ENCODE measurements around the gene BORCS6. TPM values are rescaled to one million over a fixed set of nuclear protein-coding genes. Genes with fewer than 3 reads are reported as not detected.

BORCS6 gene
- total and polyA plus RNA-seq, 10 donors: 9.5 to 16.5 (median 12.3) TPM

DNA sequence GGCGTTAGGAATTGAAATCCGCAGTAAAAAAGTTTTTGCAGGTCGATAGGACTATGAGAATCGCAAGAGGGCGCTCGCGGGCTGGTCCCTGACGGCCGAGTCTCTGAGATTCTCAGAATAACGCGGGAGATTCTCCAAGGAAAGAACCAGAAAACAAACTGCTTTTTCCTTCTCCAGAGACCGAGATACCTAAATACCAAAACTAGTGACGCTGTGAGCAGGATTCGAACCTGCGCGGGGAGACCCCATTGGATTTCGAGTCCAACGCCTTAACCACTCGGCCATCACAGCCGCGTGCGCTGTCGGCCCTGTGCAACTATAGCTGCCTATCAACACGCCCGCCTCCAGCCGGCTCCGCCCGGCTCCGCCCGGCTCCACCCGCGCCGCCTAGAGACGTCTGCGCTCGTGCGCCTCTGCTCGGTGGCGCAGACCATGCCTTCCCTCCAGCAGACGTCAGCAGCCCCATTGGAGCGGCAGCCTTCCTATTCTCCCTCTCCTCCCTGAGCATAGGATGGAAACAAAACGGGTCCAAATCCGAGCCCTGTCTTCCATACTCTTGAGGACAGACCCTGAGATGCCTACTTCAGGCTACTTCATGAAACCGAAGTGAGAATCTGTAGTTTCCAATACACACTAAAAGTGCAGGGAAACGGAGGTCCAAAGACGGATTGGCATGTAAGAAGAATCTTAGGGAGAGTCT, 51.2 kb downstream of the BORCS6 start:
- H3K36me3 ChIP-seq: peaks cover 0 to 47% (median 44%) of the 10 kb centered on the region in 6 donors
- H3K27ac ChIP-seq: peak overlapping the region; percentile 71 to 94 (median 88)
- no peaks in the 10 kb centered on the region for H3K27me3 ChIP-seq (replicated peaks in 1 of 7)
- TF ChIP-seq, protein P1, sequence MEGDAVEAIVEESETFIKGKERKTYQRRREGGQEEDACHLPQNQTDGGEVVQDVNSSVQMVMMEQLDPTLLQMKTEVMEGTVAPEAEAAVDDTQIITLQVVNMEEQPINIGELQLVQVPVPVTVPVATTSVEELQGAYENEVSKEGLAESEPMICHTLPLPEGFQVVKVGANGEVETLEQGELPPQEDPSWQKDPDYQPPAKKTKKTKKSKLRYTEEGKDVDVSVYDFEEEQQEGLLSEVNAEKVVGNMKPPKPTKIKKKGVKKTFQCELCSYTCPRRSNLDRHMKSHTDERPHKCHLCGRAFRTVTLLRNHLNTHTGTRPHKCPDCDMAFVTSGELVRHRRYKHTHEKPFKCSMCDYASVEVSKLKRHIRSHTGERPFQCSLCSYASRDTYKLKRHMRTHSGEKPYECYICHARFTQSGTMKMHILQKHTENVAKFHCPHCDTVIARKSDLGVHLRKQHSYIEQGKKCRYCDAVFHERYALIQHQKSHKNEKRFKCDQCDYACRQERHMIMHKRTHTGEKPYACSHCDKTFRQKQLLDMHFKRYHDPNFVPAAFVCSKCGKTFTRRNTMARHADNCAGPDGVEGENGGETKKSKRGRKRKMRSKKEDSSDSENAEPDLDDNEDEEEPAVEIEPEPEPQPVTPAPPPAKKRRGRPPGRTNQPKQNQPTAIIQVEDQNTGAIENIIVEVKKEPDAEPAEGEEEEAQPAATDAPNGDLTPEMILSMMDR (IDR thresholded peaks at IDR 0.05 in 8 of 11, conservative IDR thresholded peaks at IDR 0.05 in 3 of 11): peak; percentile 68 to 92 (median 87)
- TF ChIP-seq POLR2AphosphoS5 (IDR thresholded peaks at IDR 0.05) (peak; percentile 90 to 93 (median 92)), POLR2A (IDR thresholded peaks at IDR 0.05) (no peak)
- peaks cover 14 to 57% (median 27%) of the 10 kb centered on the region in 6 donors for H3K4me1 ChIP-seq
- 0 to 1% (median 0%) methylated on average over 44 to 46 of the region's 46 CpGs for WGBS, 5 donors
- DNase-seq: peak; percentile 97
- H3K9me3 ChIP-seq: no peaks in the 10 kb centered on the region
- intact Hi-C loops (cut with DNase I; ENCODE audit: low total_unique reads): no loop called here
- peak overlapping the region in 7 of 8 donors; percentile 16 to 63 (median 35) for H3K4me3 ChIP-seq

DNA sequence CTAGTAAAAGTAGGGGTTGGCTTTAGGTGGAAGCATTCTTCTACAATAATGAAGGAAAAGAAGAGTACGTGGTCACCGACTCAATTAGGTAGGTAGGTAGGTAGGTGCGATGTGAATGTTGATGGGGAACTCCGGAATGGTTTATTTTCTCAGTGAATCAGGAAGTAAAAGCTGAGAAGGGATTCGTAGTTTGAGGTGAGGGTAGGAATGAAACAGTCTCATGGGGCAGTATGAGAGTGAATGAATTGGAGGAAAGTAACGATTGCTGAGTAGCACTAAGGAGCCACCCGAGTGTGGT, 51.7 kb downstream of the BORCS6 start:
- TF ChIP-seq, protein P1 (IDR thresholded peaks at IDR 0.05 in 8 of 11, conservative IDR thresholded peaks at IDR 0.05 in 3 of 11): no peak
- TF ChIP-seq POLR2A (IDR thresholded peaks at IDR 0.05) (no peak), POLR2AphosphoS5 (IDR thresholded peaks at IDR 0.05) (no peak)
- H3K9me3 ChIP-seq: no peaks in the 10 kb centered on the region
- intact Hi-C loops (cut with DNase I; ENCODE audit: low total_unique reads): no loop called here
- no peaks in the 10 kb centered on the region for H3K27me3 ChIP-seq (replicated peaks in 1 of 7)
- H3K27ac ChIP-seq: peak overlapping the region; percentile 71 to 94 (median 88)
- peaks cover 14 to 57% (median 27%) of the 10 kb centered on the region in 6 donors for H3K4me1 ChIP-seq
- H3K36me3 ChIP-seq: peaks cover 0 to 42% (median 39%) of the 10 kb centered on the region in 6 donors
- WGBS, 5 donors: 0 to 2% (median 1%) methylated on average over 7 of the region's 7 CpGs
- DNase-seq: no peak
- peak overlapping the region in 6 of 8 donors; percentile 4 to 63 (median 39) for H3K4me3 ChIP-seq

Small RNA genes within 50 kb of the gene (microRNA-seq; reads per million reads assigned to microRNA genes)
- gene MIR4521 (2.2 to 20.1 (median 4.9) reads per million in 3 donors), gene MIR6883 (0 to 0.36 (median 0) reads per million in 3 donors)

Other genes starting within 250 kb of the BORCS6 start
- gene GUCY2D, start 187.6 kb downstream of the BORCS6 start, total RNA-seq: under 1 TPM in 2 of 7 donors, not detected in 5; 0.07 to 0.43 TPM
- under 1 TPM in 1 of 3 donors, not detected in 2; 0.03 TPM for gene GUCY2D, start 187.6 kb downstream of the BORCS6 start, polyA plus RNA-seq
- gene ALOX15B, start 151.1 kb downstream of the BORCS6 start, total RNA-seq: 1 to 10 TPM in 5 of 7 donors, under 1 TPM in 2; 0.13 to 6.2 (median 2.8) TPM
- 1 to 10 TPM; 1.0 to 7.8 (median 2.7) TPM for gene ALOX15B, start 151.1 kb downstream of the BORCS6 start, polyA plus RNA-seq
- gene ALOX12B, start 102.5 kb downstream of the BORCS6 start, total RNA-seq: 1 to 10 TPM in 2 of 7 donors, under 1 TPM in 1, not detected in 4; 0.47 to 1.3 (median 1.0) TPM
- gene ALOX12B, start 102.5 kb downstream of the BORCS6 start, polyA plus RNA-seq: under 1 TPM; 0.80 to 0.89 (median 0.83) TPM
- gene ALOXE3, start 71.7 kb downstream of the BORCS6 start, total RNA-seq: not detected
- under 1 TPM in 1 of 3 donors, not detected in 2; 0.03 TPM for gene ALOXE3, start 71.7 kb downstream of the BORCS6 start, polyA plus RNA-seq
- under 1 TPM in 2 of 7 donors, not detected in 5; 0.41 to 0.67 TPM for gene HES7, start 66.1 kb downstream of the BORCS6 start, total RNA-seq
- gene HES7, start 66.1 kb downstream of the BORCS6 start, polyA plus RNA-seq: under 1 TPM; 0.04 to 0.53 (median 0.32) TPM
- 100 to 1,000 TPM in 2 of 7 donors, 10 to 100 TPM in 5; 68.0 to 213 (median 73.5) TPM for gene PER1, start 37.8 kb downstream of the BORCS6 start, total RNA-seq
- 10 to 100 TPM; 12.6 to 83.0 (median 17.5) TPM for gene PER1, start 37.8 kb downstream of the BORCS6 start, polyA plus RNA-seq
- 10 to 100 TPM; 37.5 to 94.8 (median 65.7) TPM for gene VAMP2, start 27.2 kb downstream of the BORCS6 start, total RNA-seq
- gene VAMP2, start 27.2 kb downstream of the BORCS6 start, polyA plus RNA-seq: 10 to 100 TPM; 38.7 to 57.8 (median 38.8) TPM
- 10 to 100 TPM; 13.0 to 42.2 (median 22.4) TPM for gene TMEM107, start 13.8 kb downstream of the BORCS6 start, total RNA-seq
- 10 to 100 TPM in 2 of 3 donors, 1 to 10 TPM in 1; 8.1 to 14.0 (median 11.9) TPM for gene TMEM107, start 13.8 kb downstream of the BORCS6 start, polyA plus RNA-seq
- 10 to 100 TPM in 4 of 7 donors, 1 to 10 TPM in 3; 2.4 to 21.0 (median 10.6) TPM for gene AURKB, start 20.4 kb upstream of the BORCS6 start, total RNA-seq
- 10 to 100 TPM in 2 of 3 donors, 1 to 10 TPM in 1; 6.2 to 30.9 (median 10.5) TPM for gene AURKB, start 20.4 kb upstream of the BORCS6 start, polyA plus RNA-seq
- gene CTC1, start 57.9 kb upstream of the BORCS6 start, total RNA-seq: 100 to 1,000 TPM in 3 of 7 donors, 10 to 100 TPM in 4; 53.9 to 131 (median 91.3) TPM
- 10 to 100 TPM; 16.6 to 47.4 (median 22.6) TPM for gene CTC1, start 57.9 kb upstream of the BORCS6 start, polyA plus RNA-seq
- gene PFAS, start 59.1 kb upstream of the BORCS6 start, total RNA-seq: 10 to 100 TPM; 14.0 to 70.3 (median 30.8) TPM
- 10 to 100 TPM; 12.6 to 22.8 (median 14.1) TPM for gene PFAS, start 59.1 kb upstream of the BORCS6 start, polyA plus RNA-seq
- gene RANGRF, start 98.5 kb upstream of the BORCS6 start, total RNA-seq: 10 to 100 TPM; 18.9 to 25.6 (median 21.2) TPM
- gene RANGRF, start 98.5 kb upstream of the BORCS6 start, polyA plus RNA-seq: 10 to 100 TPM; 52.1 to 55.9 (median 54.1) TPM
- 10 to 100 TPM in 1 of 7 donors, 1 to 10 TPM in 6; 4.2 to 16.7 (median 7.3) TPM for gene SLC25A35, start 105.2 kb upstream of the BORCS6 start, total RNA-seq
- 1 to 10 TPM; 4.6 to 5.6 (median 5.5) TPM for gene SLC25A35, start 105.2 kb upstream of the BORCS6 start, polyA plus RNA-seq
- gene ARHGEF15, start 120.1 kb upstream of the BORCS6 start, total RNA-seq: 10 to 100 TPM in 4 of 7 donors, 1 to 10 TPM in 3; 6.9 to 16.7 (median 12.1) TPM
- 10 to 100 TPM in 1 of 3 donors, 1 to 10 TPM in 2; 2.3 to 14.2 (median 7.3) TPM for gene ARHGEF15, start 120.1 kb upstream of the BORCS6 start, polyA plus RNA-seq
- not detected for gene ODF4, start 149.7 kb upstream of the BORCS6 start, total RNA-seq
- not detected for gene ODF4, start 149.7 kb upstream of the BORCS6 start, polyA plus RNA-seq
- gene RPL26, start 193.0 kb upstream of the BORCS6 start, total RNA-seq: 1,000 to 10,000 TPM; 1,067 to 3,608 (median 1,651) TPM
- gene RPL26, start 193.0 kb upstream of the BORCS6 start, polyA plus RNA-seq: 1,000 to 10,000 TPM; 5,013 to 7,063 (median 6,510) TPM
- gene RNF222, start 207.6 kb upstream of the BORCS6 start, total RNA-seq: not detected
- under 1 TPM in 2 of 3 donors, not detected in 1; 0.03 to 0.05 TPM for gene RNF222, start 207.6 kb upstream of the BORCS6 start, polyA plus RNA-seq
- gene NDEL1, start 245.7 kb upstream of the BORCS6 start, total RNA-seq: 100 to 1,000 TPM in 3 of 7 donors, 10 to 100 TPM in 4; 67.7 to 141 (median 90.5) TPM
- 10 to 100 TPM; 11.6 to 26.0 (median 13.6) TPM for gene NDEL1, start 245.7 kb upstream of the BORCS6 start, polyA plus RNA-seq